IMR-90 (cell line): Measurements from ENCODE around the gene EXOC6B. TPM values are rescaled to one million over a fixed set of nuclear protein-coding genes. Genes with fewer than 3 reads are reported as not detected.

ENCODE experiments used
- ATAC-seq: fragments of 200-7000 bp; cut with Tn5 transposase; 2 replicates; pipeline ENCODE4 v1.9.1; 2020; ENCODE audit warnings: low read depth, mild to moderate bottlenecking, moderate library complexity
- BruUV-seq: library from RNA; stranded (reverse); fragments of 400-500 nt; replicated peaks from 2 replicates; lab custom pipeline; 2021; lab: Mats Ljungman, UMichigan
- CTCF ChIA-PET: fragments of 300-600 bp; formaldehyde crosslinking; extraction: SDS; loops from one replicate; lab custom pipeline; 2021; ENCODE audit warnings: antibody characterized with exemption; lab: Yijun Ruan, JAX
- POLR2A ChIA-PET: fragments of 300-600 bp; sonication (Branson Sonifier 250); formaldehyde crosslinking; loops from one replicate; lab custom pipeline; 2022; ENCODE audit warnings: antibody characterized with exemption; ENCODE audit not compliant: unreplicated experiment; lab: Charles Lee
- DNase-seq: peaks from one replicate; pipeline ENCODE4 v3.0.0; 2013
- H2AFZ ChIP-seq: replicated peaks from 2 replicates; pipeline ENCODE3; 2013; ENCODE audit warnings: low read length, mild to moderate bottlenecking; ENCODE audit not compliant: poor library complexity
- H2AK5ac ChIP-seq: 2 replicates; pipeline ENCODE4 v1.6.1; 2013; ENCODE audit warnings: low read depth, low read length, inconsistent platforms
- H2AK9ac ChIP-seq: replicated peaks from 2 replicates; pipeline ENCODE3; 2013; ENCODE audit warnings: mild to moderate bottlenecking, low read depth, low read length, moderate library complexity; ENCODE audit not compliant: poor library complexity
- H2BK120ac ChIP-seq: 2 replicates; pipeline ENCODE4 v1.6.1; 2013; ENCODE audit warnings: low read depth, low read length, inconsistent platforms
- H2BK15ac ChIP-seq: 3 replicates; pipeline ENCODE4 v1.6.1; 2013; ENCODE audit warnings: low read depth, low read length, inconsistent platforms
- H2BK20ac ChIP-seq: 2 replicates; pipeline ENCODE4 v1.6.1; 2013; ENCODE audit warnings: low read depth, mild to moderate bottlenecking, inconsistent platforms, low read length, moderate library complexity
- H2BK5ac ChIP-seq: 2 replicates; pipeline ENCODE4 v1.6.1; 2013; ENCODE audit warnings: mild to moderate bottlenecking, low read depth, low read length, inconsistent platforms; ENCODE audit not compliant: poor library complexity, severe bottlenecking
- H3K14ac ChIP-seq: replicated peaks from 2 replicates; pipeline ENCODE4 v1.6.1; 2013; ENCODE audit warnings: low read depth, low read length, inconsistent platforms
- H3K18ac ChIP-seq: 2 replicates; pipeline ENCODE4 v1.6.1; 2013; ENCODE audit warnings: low read depth, low read length, control low read depth
- H3K23ac ChIP-seq: 2 replicates; pipeline ENCODE4 v1.6.1; 2013; ENCODE audit warnings: low read depth, low read length, inconsistent platforms
- H3K27ac ChIP-seq: 2 replicates; pipeline ENCODE4 v1.5.1; 2013; ENCODE audit warnings: mild to moderate bottlenecking, control low read depth, low read length; ENCODE audit not compliant: insufficient read depth
- H3K27me3 ChIP-seq: 2 replicates; pipeline ENCODE4 v1.6.1; 2013; ENCODE audit warnings: low read length; ENCODE audit not compliant: control insufficient read depth, insufficient read depth
- H3K36me3 ChIP-seq: 2 replicates; pipeline ENCODE4 v1.6.1; 2013; ENCODE audit warnings: low read length, mixed read lengths; ENCODE audit not compliant: control insufficient read depth, insufficient read depth
- H3K4ac ChIP-seq: 2 replicates; pipeline ENCODE4 v1.6.1; 2013; ENCODE audit warnings: low read depth, low read length, inconsistent platforms
- H3K4me1 ChIP-seq: 2 replicates; pipeline ENCODE4 v1.6.1; 2013; ENCODE audit warnings: low read length, mixed read lengths; ENCODE audit not compliant: control insufficient read depth, insufficient read depth
- H3K4me2 ChIP-seq: 2 replicates; pipeline ENCODE4 v1.6.1; 2013; ENCODE audit warnings: low read depth, mild to moderate bottlenecking, control low read depth, low read length, moderate library complexity
- H3K4me3 ChIP-seq: 2 replicates; pipeline ENCODE4 v1.5.1; 2013; ENCODE audit warnings: low read depth, mild to moderate bottlenecking, control low read depth, low read length, moderate library complexity; ENCODE audit not compliant: insufficient read depth
- H3K56ac ChIP-seq: 2 replicates; pipeline ENCODE4 v1.6.1; 2013; ENCODE audit warnings: low read length, inconsistent platforms; ENCODE audit not compliant: insufficient read depth; ENCODE audit errors: extremely low read depth
- H3K79me1 ChIP-seq, 2 experiments: 2 replicates each; pipeline ENCODE4 v1.6.1; 2013; ENCODE audit warnings: low read length in 2 of 2, inconsistent platforms in 1 of 2, low read depth in 1 of 2
- H3K9ac ChIP-seq: 2 replicates; pipeline ENCODE4 v1.6.1; 2013; ENCODE audit warnings: low read depth, low read length, control low read depth
- H3K9me1 ChIP-seq: 2 replicates; pipeline ENCODE4 v1.6.1; 2013; ENCODE audit warnings: low read length, inconsistent platforms; ENCODE audit not compliant: insufficient read depth
- H3K9me3 ChIP-seq: 2 replicates; pipeline ENCODE4 v1.6.1; 2013; ENCODE audit warnings: low read length; ENCODE audit not compliant: control insufficient read depth, insufficient read depth
- H4K20me1 ChIP-seq: 2 replicates; pipeline ENCODE4 v1.6.1; 2013; ENCODE audit warnings: low read length, inconsistent platforms; ENCODE audit not compliant: insufficient read depth
- H4K5ac ChIP-seq: 2 replicates; pipeline ENCODE4 v1.6.1; 2013; ENCODE audit warnings: mild to moderate bottlenecking, low read depth, low read length, control low read depth
- H4K8ac ChIP-seq, 2 experiments: 2 replicates each; pipeline ENCODE4 v1.6.1; 2013; ENCODE audit warnings: low read depth in 2 of 2, low read length in 2 of 2, control low read depth in 1 of 2, inconsistent platforms in 1 of 2
- H4K91ac ChIP-seq: 2 replicates; pipeline ENCODE4 v1.6.1; 2013; ENCODE audit warnings: low read depth, low read length, inconsistent platforms; ENCODE audit not compliant: insufficient read depth
- RFX5 ChIP-seq: IDR thresholded peaks from 2 replicates; pipeline ENCODE4 v1.8.0; 2012; ENCODE audit warnings: low read depth, mild to moderate bottlenecking, low read length, moderate library complexity
- WGBS, 2 experiments: methylation state at CpG; one replicate each; pipeline versions ENCODE4 v1.1.5 to v1.1.7; 2013; ENCODE audit warnings: missing lambda C conversion rate in 2 of 2; ENCODE audit not compliant: insufficient read length in 1 of 2; ENCODE audit errors: extremely low coverage in 2 of 2; 5-methylcytosine and 5-hydroxymethylcytosine counted together
- dilution Hi-C: fragments of 300-500 bp; cut with HindIII; formaldehyde crosslinking; loops from one replicate; pipeline ENCODE4 v1.14.3; 2018; ENCODE audit warnings: low sequenced_read_pairs; ENCODE audit not compliant: unreplicated experiment
- in situ Hi-C: fragments of 300-500 bp; cut with MboI; formaldehyde crosslinking; loops from 3 replicates; pipeline ENCODE4 v1.14.3; 2019; ENCODE audit warnings: low sequenced_read_pairs, inconsistent platforms, mixed read lengths
- intact Hi-C: fragments of 100-400 bp; cut with micrococcal nuclease; formaldehyde crosslinking; loops from 2 replicates; pipeline ENCODE4 v1.10.0; 2022
- polyA plus RNA-seq, 3 experiments: library from polyadenylated mRNA; depleted of rRNA; stranded (reverse); fragments of >200 nt; gene quantifications; 2 replicates each; pipeline ENCODE4 v1.2.3, GENCODE V29; 2012; ENCODE audit warnings: low replicate concordance in 1 of 3
- total RNA-seq: library from RNA; depleted of rRNA; stranded (reverse); fragments of >200 nt; gene quantifications from 2 replicates; pipeline ENCODE4 v1.2.3, GENCODE V29; 2012

The EXOC6B gene
- total and polyA plus RNA-seq, 2 of the 4 experiments (the other 2 are of a cell fraction), result 10.2 to 29.4 TPM

GRCh38 chr2:72779495-72779894, 46.3 kb downstream of the EXOC6B start:
- Histone ChIP-seq H3K27me3 (no peaks in the 10 kb centered on the region), H2BK20ac (no peak overlapping the region), H4K91ac (no peak overlapping the region), H4K8ac (no peak overlapping the region), H3K79me1 (peaks cover 15 to 21% of the 10 kb centered on the region in 2 experiments), H3K27ac (no peak overlapping the region), H3K18ac (no peak overlapping the region), H2BK15ac (no peak overlapping the region), H4K20me1 (peaks cover 5% of the 10 kb centered on the region; the same call in 1 of the 2 replicates), H3K9me3 (no peaks in the 10 kb centered on the region), H3K9me1 (no peaks in the 10 kb centered on the region), H2BK120ac (no peak overlapping the region), H3K4ac (no peak overlapping the region), H3K9ac (no peak overlapping the region), H4K5ac (no peak overlapping the region), H3K23ac (no peak overlapping the region), H3K56ac (no peak overlapping the region), H2AK5ac (no peak overlapping the region), H3K4me2 (no peak overlapping the region), H3K4me3 (no peak overlapping the region), H3K14ac (no peak overlapping the region), H3K4me1 (peaks cover 2% of the 10 kb centered on the region; the same call in 1 of the 2 replicates), H2BK5ac (no peak overlapping the region), H2AFZ (no peak overlapping the region), H3K36me3 (no peaks in the 10 kb centered on the region), H2AK9ac (no peak overlapping the region)
- ATAC-seq, result no peak
- no peak for DNase-seq
- intact Hi-C loops, result no loop called here
- WGBS, 2 experiments, result no CpG with 5 or more reads among the region's 2 CpGs
- CTCF ChIA-PET, result interaction anchor here (0.6 to 2.7 kb wide), 2 partner anchors 81 to 83 kb away, joined by 3 to 10 read pairs; no protein-coding TSS in a partner anchor
- POLR2A ChIA-PET, result no interaction called here
- in situ Hi-C loops, result loop anchor here (5.0 kb wide), 1 partner anchor 73 kb away; no protein-coding TSS in a partner anchor
- BruUV-seq, result no TSS peak
- TF ChIP-seq RFX5, result no peak
- dilution Hi-C loops, result no loop called here
